GM15510 (cell line): ENCODE results near the gene MAP7D2.

Experiments used
- POLR2A ChIP-seq: IDR thresholded peaks from 3 replicates; pipeline ENCODE4 v1.6.1; 2011; ENCODE audit warnings: borderline replicate concordance; ENCODE audit not compliant: insufficient read length; ENCODE audit errors: extremely low read depth

MAP7D2 gene

DNA sequence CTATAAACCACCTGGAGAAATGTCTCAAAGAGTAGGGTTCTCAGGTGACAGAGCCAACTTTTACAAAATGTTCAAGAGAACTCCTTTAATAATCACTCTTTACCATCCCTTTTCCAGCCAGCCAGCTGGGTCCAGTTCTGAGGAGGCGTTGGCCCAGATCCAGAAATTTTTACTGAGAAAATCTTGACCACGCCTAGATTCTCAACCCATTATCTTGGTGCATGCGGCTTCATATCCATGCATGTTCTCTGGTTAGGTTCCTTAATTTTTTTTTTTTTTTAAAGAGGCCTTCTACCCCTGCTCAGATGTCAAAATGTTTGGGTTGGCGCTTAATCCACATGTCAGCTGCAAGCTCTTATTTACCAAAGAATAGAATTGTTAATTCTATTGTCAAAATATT lies 12.0 kb upstream of the MAP7D2 start:
- TF ChIP-seq POLR2A: no peak

DNA sequence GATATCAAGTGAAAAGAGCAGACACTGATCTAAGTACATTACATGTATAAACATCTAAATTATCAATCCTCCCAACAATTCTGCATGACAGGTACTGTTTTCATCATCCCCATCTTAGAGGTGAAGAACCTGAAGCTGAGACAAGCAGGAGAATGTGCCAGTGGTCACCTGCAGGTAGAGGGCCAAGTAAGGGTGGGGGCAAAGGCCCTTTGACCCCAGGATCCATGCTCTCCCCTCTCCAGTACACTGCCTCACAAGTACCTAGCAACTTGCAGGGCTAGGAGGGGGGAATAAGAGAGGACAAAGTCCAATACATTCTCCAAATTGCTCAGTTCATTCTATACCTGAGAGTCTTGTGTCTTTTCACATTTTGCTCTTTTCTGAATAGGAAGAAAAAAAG lies 8.3 kb upstream of the MAP7D2 start:
- TF ChIP-seq POLR2A: no peak

DNA sequence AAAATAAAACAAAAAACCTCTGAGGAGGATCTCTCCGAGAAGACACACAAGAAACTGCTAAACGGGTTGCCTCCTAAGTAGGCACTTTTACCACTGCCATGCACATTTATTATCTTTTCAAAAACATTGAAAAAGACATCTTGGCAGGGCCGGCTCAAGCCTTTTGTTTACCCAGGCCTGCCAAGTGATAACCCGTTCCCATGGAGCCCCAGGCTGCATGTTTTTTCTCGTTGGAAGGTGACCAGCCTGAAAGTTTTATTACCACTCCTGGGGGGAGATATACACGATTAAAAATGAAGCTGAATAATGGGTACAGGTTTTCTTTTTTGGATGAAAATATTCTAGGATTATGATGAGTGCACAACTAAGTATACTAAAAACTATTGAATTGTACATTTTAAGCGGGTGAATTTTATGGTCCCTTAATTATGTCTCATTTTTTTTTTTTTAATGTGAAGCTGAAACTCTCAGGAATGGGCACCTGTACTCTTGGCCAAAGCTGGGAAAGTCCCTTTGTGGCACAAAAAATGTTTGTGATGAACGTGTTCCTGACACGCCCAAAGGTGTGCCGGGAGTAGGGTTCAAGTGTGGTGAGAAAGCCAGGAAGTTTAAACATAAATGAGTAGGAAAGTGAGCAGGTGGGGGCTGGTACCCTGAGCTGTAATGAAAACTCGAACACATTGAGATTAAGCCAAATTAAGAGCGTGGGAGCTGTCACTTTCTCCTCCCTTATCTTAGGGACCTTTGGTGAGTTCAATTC lies 1.5 kb upstream of the MAP7D2 start:
- no peak for TF ChIP-seq POLR2A

DNA sequence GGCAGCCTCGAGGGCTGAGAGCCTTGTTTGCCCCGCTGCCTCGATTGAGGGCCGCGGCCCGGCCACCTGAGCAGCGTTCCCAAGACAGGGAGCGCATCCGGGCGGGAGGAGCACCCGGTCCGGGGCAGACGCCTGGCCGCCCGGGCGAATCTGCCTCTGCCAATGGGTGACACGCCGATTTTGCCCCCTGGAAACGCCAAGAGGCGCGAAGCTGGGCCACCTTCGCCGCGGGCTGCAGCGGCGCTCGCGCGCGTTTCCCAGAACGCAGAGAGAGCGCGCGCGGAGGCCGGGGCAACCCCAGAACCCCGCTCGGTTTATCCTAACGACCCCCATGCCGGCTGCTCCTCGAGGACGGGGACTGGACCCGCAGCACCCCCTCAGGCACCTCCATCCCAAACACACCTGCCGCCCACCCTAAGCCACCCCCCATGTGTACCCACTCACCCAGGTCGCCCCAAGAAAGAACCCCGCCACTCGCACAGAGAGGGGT lies 575 bp downstream of the MAP7D2 start:
- TF ChIP-seq POLR2A: no peak

DNA sequence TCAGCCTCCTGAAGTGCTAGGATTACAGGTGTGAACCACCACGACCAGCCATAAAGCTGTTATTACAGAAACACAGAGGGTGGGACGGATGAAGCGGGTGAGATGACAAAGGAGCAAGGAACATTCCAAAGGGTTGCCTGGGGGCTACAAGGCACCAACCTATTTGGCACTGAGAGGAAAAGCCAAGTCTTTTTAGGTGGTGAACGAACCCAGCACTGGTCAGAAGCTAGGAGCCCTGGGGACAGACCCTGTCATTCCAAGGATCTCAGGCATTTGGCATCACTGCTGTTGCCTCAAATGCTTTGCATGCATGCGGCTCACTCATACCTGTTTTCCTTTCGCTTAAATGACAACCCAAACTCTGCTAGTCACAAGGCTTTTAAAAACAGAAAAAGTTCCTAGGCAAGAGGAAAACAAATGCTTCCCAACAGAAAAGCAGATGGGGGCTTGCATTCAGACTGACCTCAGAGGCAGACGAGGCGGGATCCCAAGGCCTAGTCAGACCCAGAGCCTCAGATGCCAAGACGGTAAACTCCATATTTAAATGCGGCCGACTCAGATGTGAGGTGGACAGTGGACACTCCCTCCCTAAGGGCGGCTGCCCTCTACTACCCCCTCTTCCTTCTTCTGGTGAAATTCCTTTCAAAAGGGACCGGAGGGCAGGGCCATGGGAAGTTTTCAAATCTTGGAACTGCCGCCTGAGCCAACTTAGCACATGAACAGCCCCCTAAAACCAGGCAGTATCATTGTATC lies 4.5 kb downstream of the MAP7D2 start:
- no peak for TF ChIP-seq POLR2A

DNA sequence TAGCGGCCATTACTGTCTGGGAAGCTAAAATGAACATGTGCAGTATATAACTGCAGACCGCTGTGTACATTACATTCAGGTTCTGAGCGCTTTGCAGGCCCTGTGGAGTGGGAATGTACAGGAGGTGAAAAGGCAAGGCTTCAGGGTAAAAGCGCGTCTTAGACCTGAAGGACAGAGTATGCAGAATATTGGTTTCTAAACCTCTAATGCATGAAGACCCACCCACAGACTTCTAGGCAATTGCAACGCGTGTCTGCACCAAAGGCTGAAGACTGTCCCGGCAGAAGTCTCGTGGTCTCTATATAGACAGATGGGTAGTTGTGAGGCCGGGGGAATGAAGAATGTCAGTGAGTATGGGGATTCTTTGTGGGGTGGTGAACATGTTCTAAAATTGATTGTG lies 5.4 kb downstream of the MAP7D2 start:
- no peak for TF ChIP-seq POLR2A

DNA sequence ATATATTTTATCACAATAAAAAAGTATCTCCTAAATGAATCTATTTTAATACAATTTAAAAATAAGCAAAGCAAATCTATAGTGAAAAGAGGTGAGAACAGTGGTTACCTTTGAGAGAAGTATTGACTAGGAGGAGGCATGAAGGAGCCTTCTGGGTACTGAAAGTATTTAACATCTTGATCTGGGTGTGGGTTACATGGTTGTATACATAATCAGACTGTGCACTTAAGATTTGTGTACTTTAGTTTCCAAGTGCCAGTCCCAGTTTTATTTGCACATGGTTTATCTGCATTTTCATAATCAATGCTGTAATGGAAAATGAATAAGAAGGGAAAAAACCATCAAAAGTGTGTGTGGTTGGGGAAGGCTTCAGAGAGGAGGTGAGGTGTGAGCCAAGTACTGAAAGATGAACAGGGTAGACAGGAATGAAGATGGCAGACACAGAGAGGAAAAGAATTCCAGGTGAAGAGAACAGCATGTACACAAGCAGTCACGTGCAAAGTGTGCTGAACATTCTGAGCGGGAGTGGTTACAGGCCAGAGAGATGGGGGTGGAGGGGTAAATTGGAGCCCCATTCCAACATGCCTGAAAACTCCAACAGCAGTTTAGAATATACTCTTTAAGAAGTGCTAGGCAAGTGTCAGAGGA lies 14.6 kb downstream of the MAP7D2 start:
- no peak for TF ChIP-seq POLR2A

DNA sequence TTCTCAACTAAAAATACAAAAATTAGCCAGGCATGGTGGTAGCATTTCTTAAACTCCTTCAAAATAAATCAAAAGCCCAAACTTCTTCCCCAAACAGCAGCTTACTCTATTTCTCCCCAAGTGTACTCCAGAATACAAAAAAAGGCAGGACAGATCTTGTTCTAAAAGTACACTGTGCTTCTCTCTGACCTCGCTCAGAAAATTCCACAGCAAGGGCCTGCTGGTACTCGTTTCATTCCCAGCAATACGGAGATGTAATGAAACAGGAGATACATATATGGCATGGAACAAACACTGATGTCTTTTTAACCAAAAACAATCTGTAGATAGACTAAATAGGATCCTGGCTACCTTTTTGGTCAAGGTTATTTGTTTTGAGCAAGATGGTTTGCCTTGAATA lies 25.2 kb downstream of the MAP7D2 start:
- TF ChIP-seq POLR2A: no peak

DNA sequence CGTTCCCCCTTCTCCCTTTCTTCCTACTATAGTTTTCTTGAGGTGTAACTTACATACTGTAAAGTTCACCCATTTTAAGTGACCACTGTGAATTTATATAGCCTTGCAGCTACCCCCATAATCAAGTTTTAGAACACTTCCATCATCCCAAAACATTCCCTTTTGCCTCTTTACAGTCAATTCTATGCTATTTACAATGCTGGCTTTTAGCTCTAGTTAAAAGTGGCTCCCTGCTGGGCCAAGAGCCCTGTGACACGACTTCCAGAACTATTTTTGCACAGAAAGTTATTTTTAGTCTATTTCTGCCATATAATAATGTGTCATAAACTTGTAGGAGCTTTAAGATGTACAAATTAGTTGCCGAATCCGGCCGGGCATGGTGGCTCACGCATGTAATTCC lies 26.9 kb downstream of the MAP7D2 start:
- no peak for TF ChIP-seq POLR2A

DNA sequence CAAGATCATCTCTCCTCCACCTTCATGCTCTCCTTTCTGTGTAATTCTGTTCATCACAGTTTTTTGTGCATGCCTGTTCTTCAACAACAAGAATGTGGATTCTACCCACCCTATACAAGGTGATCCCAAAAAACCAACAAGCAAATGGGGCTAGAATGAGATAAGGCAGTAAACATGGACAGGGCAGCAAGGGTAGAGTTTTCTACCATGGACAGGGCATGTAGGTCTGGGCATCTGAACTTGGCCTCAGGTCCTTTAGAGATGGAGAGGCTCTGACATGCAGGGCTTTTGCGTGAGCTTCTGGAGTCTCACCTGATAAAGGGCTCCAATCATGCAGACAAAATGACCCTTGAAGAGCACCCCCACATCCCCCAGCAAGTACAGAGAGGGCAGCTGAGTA lies 36.4 kb downstream of the MAP7D2 start:
- TF ChIP-seq POLR2A: no peak

DNA sequence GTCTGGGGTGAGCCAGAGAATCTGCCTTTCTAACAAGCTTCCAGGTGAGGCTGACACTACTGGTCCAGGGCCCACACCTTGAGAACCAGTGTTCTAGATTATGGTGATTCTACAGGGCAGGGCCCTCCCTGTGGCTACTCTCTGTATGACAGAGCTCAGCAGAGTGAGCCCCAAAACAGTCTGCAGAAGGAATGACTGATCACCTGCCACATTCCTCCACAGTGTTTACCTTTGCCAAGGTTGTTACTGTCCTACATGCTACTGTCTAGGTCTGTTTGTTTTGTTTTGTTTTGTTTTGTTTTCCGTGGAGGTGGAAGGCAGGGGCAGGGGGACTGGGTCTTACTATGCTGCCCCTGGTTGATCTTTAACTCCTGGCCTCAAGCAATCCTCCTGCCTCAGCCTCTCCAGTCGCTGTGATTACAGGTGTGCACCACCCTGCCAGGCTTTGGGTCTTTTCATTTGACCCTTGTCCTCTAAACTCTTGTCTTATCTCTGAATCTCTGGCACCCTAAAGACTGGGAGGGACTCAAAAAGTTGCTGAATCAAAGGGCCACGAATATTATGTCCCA lies 45.1 kb downstream of the MAP7D2 start:
- TF ChIP-seq POLR2A: no peak

DNA sequence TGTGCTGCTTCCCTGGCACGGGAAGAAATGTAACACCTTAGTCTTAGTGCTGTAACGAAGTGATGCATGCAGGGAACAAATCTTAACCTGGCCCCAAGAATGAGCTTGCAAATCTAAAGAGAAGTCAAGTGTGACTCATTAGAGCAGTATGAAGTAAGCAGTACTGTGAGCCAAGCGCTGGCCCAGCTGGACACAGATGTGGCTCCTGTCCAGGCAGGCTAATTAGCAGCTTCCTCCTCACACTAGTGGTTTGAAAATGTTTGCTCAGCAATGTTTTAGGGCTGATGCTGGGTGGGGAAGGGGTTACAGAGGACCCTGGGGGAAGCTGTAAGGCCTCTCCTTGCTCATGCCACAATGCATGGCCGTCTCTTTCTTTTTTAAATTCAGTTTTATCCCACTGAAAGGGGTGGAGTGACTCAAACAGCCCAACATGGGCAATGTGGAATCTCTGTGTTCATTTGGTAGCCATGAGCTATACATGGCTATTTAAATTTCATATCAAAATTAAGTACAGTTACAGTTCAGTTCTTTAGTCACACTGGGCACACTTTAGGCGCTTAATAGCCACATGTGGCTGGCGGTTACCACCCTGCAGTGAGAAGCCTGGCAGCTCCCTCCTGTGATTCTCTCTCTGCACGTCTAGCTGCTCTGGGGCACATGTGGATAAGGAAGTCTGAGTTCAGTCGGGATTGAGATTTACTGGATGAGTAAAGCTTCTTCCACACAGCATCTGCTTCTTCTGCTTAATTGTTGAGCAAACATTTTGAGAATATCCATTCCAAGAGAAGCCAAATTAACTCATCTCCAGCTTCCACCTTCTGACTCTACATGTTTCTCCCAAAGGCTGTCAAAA lies 48.8 kb downstream of the MAP7D2 start:
- no peak for TF ChIP-seq POLR2A

DNA sequence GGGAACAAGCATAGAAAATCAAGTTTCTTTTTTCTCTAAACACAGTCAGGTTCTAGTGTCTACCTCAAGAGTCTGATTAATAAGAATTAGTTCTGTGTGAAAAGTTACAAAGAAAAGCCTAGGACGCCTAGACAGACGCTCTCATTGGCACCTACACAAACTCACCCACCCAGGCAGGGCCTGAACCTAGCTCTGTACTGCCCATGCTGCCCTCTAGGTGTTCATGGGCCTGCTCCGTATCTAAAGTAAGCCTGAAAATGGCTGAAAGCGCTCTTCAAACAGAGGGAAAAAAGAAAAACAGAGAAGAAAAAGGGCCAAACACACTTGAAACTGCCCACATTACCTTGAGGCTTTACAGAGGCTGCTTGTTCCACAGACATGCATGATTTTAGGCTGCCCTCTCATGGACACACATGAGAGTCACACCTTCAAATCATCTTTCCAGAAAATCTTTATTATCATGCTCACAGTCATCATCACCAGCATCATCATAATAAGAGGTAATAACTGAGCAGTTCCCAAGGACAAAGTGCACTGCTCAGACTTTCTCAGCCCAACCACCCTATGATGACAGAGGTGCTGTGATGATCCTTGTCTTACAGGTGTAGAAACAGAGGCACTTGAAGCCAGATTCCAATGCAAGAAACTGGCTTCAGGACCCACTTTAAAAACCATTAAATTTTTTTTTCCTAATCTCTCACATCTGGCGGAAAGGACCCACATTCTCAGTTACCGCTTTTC lies 49.6 kb downstream of the MAP7D2 start:
- TF ChIP-seq POLR2A: no peak
